K562 treated with DMSO at 1 percent for 24 hours (cell line): Measurements from ENCODE around the gene RWDD2A. TPM values are rescaled to one million over a fixed set of nuclear protein-coding genes. Genes with fewer than 3 reads are reported as not detected.

ENCODE experiments used
- total RNA-seq: library from RNA; unstranded; fragments of 300-600 nt; gene quantifications from 2 replicates; pipeline ENCODE4 v1.2.3, GENCODE V29; 2022; ENCODE audit warnings: low read depth; ENCODE audit not compliant: insufficient read depth

Gene RWDD2A
- 3.1 and 3.5 TPM in 2 replicates for total RNA-seq

GRCh38 chr6:83192871-83193746 lies at the start of gene RWDD2A, which contains the start of gene PGM3:
Gene RWDD2A (plus strand): TSS chr6:83193357. CDS start chr6:83194452, 1,095 bp downstream.
Gene PGM3 (minus strand): TSS chr6:83193265. CDS start chr6:83191012, 2,253 bp downstream.

Other genes with a start within 250 kb of the RWDD2A start
- gene UBE3D, start 127.5 kb upstream of the RWDD2A start, total RNA-seq = 3.6 and 4.6 TPM in 2 replicates
- gene DOP1A, start 125.7 kb upstream of the RWDD2A start, total RNA-seq = 4.0 and 6.5 TPM in 2 replicates
- gene PGM3, start 92 bp upstream of the RWDD2A start, total RNA-seq = 29.6 and 33.4 TPM in 2 replicates
- gene ME1, start 237.7 kb downstream of the RWDD2A start, total RNA-seq = 10.1 and 12.7 TPM in 2 replicates